ENCODE results near the gene BMX.

BMX gene

GRCh38 chrX:15601932-15602331 lies 101.3 kb downstream of the BMX start:
- H3K27ac ChIP-seq (ENCODE audit: low read depth, low read length, severe bottlenecking), result no peak overlapping the region
- H3K36me3 ChIP-seq (ENCODE audit: control insufficient read depth, insufficient read depth, low read length), result no peaks in the 10 kb centered on the region
- peaks cover 16% of the 10 kb centered on the region for H3K4me1 ChIP-seq (ENCODE audit: control insufficient read depth, insufficient read depth, low read length, poor library complexity, severe bottlenecking)
- H3K4me3 ChIP-seq (ENCODE audit: extremely low read depth, insufficient read depth, low read length, poor library complexity, severe bottlenecking), result no peak overlapping the region
- no peaks in the 10 kb centered on the region for H3K9me3 ChIP-seq (ENCODE audit: control insufficient read depth, low read length)
- 100% methylated on average over 1 to 2 of the region's 3 CpGs for WGBS, 2 experiments (ENCODE audit: insufficient coverage in 2 of 2)

- Histone ChIP-seq H3K4me1 (ENCODE audit: control insufficient read depth, insufficient read depth, low read length, poor library complexity, severe bottlenecking) (peaks cover 16% of the 10 kb centered on the region), H3K4me3 (ENCODE audit: extremely low read depth, insufficient read depth, low read length, poor library complexity, severe bottlenecking) (no peak overlapping the region), H3K27ac (ENCODE audit: low read depth, low read length, severe bottlenecking) (no peak overlapping the region), H3K9me3 (ENCODE audit: control insufficient read depth, low read length) (no peaks in the 10 kb centered on the region), H3K36me3 (ENCODE audit: control insufficient read depth, insufficient read depth, low read length) (no peaks in the 10 kb centered on the region)
- 83 to 100% methylated on average over 2 of the region's 5 CpGs for WGBS, 2 experiments (ENCODE audit: insufficient coverage in 2 of 2)
These were observed 102.2 kb downstream of the BMX start for GRCh38 chrX:15602761-15603160.

GRCh38 chrX:15605226-15605625 lies 104.6 kb downstream of the BMX start:
- Histone ChIP-seq H3K9me3 (ENCODE audit: control insufficient read depth, low read length) (no peaks in the 10 kb centered on the region), H3K4me3 (ENCODE audit: extremely low read depth, insufficient read depth, low read length, poor library complexity, severe bottlenecking) (no peak overlapping the region)
- no CpG with 5 or more reads among the region's 1 CpG for WGBS, 2 experiments (ENCODE audit: insufficient coverage in 2 of 2)

More at GRCh38 chrX:15605226-15605625, 104.6 kb downstream of the BMX start:
- Histone ChIP-seq H3K4me1 (ENCODE audit: control insufficient read depth, insufficient read depth, low read length, poor library complexity, severe bottlenecking) (peaks cover 3% of the 10 kb centered on the region), H3K27ac (ENCODE audit: low read depth, low read length, severe bottlenecking) (no peak overlapping the region), H3K36me3 (ENCODE audit: control insufficient read depth, insufficient read depth, low read length) (no peaks in the 10 kb centered on the region)
